HepG2 (cell line): ENCODE results near the gene NFKBIA. TPM values are rescaled to one million over a fixed set of nuclear protein-coding genes. Genes with fewer than 3 reads are reported as not detected.

ENCODE experiments used
- GTF3A ChIP-seq: sonication (generic); formaldehyde crosslinking; conservative IDR thresholded peaks from 2 replicates; pipeline ENCODE4 v1.4.0; 2020; ENCODE audit warnings: mild to moderate bottlenecking, missing genetic modification reagents
- HNRNPK ChIP-seq: fragments of 200-400 bp; formaldehyde crosslinking; IDR thresholded peaks from 2 replicates; pipeline ENCODE4 v1.6.1; 2018; ENCODE audit warnings: low read length, low read depth, moderate library complexity, mild to moderate bottlenecking; ENCODE audit not compliant: poor library complexity, severe bottlenecking
- PAWR ChIP-seq: sonication (generic); formaldehyde crosslinking; IDR thresholded peaks from 2 replicates; pipeline ENCODE4 v1.4.0; 2020; ENCODE audit warnings: missing genetic modification reagents, mild to moderate bottlenecking, borderline replicate concordance
- TBX2 ChIP-seq: sonication (generic); formaldehyde crosslinking; IDR thresholded peaks from 2 replicates; pipeline ENCODE4 v1.5.0; 2020; ENCODE audit warnings: missing genetic modification reagents, mild to moderate bottlenecking, borderline replicate concordance
- THRA ChIP-seq: sonication (generic); formaldehyde crosslinking; IDR thresholded peaks from 2 replicates; pipeline ENCODE4 v1.4.0; 2020; ENCODE audit warnings: missing genetic modification reagents, borderline replicate concordance
- ZFX ChIP-seq: sonication (generic); formaldehyde crosslinking; IDR thresholded peaks from 2 replicates; pipeline ENCODE4 v1.4.0; 2020; ENCODE audit warnings: mild to moderate bottlenecking, low read depth, missing genetic modification reagents, moderate library complexity
- ZNF34 ChIP-seq: sonication (generic); formaldehyde crosslinking; IDR thresholded peaks from 2 replicates; pipeline ENCODE4 v1.4.0; 2020; ENCODE audit warnings: mild to moderate bottlenecking, missing genetic modification reagents, borderline replicate concordance
- ZNF431 ChIP-seq: sonication (generic); formaldehyde crosslinking; IDR thresholded peaks from 2 replicates; pipeline ENCODE4 v1.9.0; 2022; ENCODE audit warnings: missing genetic modification reagents, low read depth, mild to moderate bottlenecking, borderline replicate concordance
- polyA plus RNA-seq, 8 experiments: library from polyadenylated mRNA; depleted of rRNA in 3 of 8; stranded (reverse) in 7 of 8; unstranded in 1 of 8; fragments of >200 nt; fragmentation: Illumina TruSeq in 4 of 8; extraction: Trizol in 4 of 8; gene quantifications; 2 replicates each; pipeline versions ENCODE4 v1.2.1 to v1.2.3, GENCODE V29; 2011 to 2016; ENCODE audit warnings: low read depth in 4 of 8, missing spikeins in 1 of 8, mixed read lengths in 1 of 8; ENCODE audit not compliant: insufficient read depth in 1 of 8
- total RNA-seq, 5 experiments: library from RNA; depleted of rRNA; stranded (reverse); fragments of >200 nt; fragmentation: Illumina TruSeq; extraction: Trizol; gene quantifications; 2 replicates each; pipeline ENCODE4 v1.2.3, GENCODE V29; 2016; ENCODE audit warnings: low read depth in 1 of 5
- TF ChIP-seq, protein P1 (sequence below): sonication (generic); formaldehyde crosslinking; IDR thresholded peaks from 2 replicates; pipeline ENCODE4 v1.4.0; 2020; ENCODE audit warnings: missing genetic modification reagents
- TF ChIP-seq, protein P2 (sequence below): sonication (generic); formaldehyde crosslinking; IDR thresholded peaks from 2 replicates; pipeline ENCODE4 v1.8.0; 2022; ENCODE audit warnings: missing genetic modification reagents, mild to moderate bottlenecking, moderate library complexity, borderline replicate concordance
- TF ChIP-seq, protein P3 (sequence below): sonication (generic); formaldehyde crosslinking; IDR thresholded peaks from 2 replicates; pipeline ENCODE4 v1.8.0; 2022; ENCODE audit warnings: mild to moderate bottlenecking, missing genetic modification reagents, borderline replicate concordance

Gene NFKBIA
- total and polyA plus RNA-seq, 2 of the 13 experiments (the other 11 are each of a cell fraction or from before 2014, with no cell fraction given), result 197 to 319 TPM

DNA sequence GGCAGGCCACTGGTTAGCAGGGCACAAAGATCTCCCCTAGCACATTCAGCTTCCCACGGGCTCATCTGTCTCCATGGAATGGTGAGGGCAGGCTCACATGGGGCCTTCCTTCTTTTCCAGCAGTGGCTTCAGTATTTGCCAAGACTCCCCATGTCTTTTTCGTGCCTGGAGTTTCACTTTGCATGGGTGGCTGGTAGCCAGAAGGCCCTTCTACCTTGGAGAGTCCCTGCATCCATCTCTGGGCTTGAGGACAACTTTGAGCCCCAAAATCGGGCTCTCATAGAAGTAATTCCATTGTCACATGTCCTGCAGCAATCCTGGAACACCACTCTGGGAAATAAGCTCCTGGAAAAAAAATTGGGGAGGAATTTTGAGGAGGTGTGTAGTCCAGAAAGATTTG is 42.1 kb downstream of the NFKBIA start (continued):
- TF ChIP-seq, protein P1, sequence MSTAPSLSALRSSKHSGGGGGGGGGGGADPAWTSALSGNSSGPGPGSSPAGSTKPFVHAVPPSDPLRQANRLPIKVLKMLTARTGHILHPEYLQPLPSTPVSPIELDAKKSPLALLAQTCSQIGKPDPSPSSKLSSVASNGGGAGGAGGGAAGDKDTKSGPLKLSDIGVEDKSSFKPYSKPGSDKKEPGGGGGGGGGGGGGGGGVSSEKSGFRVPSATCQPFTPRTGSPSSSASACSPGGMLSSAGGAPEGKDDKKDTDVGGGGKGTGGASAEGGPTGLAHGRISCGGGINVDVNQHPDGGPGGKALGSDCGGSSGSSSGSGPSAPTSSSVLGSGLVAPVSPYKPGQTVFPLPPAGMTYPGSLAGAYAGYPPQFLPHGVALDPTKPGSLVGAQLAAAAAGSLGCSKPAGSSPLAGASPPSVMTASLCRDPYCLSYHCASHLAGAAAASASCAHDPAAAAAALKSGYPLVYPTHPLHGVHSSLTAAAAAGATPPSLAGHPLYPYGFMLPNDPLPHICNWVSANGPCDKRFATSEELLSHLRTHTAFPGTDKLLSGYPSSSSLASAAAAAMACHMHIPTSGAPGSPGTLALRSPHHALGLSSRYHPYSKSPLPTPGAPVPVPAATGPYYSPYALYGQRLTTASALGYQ (CRISPR knock-in tag), result no peak
- TF ChIP-seq ZNF34, result 0 out of 2 replicates have a peak, but pooled peaks have one; percentile 18
- no peak for TF ChIP-seq GTF3A (CRISPR knock-in tag)
- TF ChIP-seq ZNF431 (CRISPR knock-in tag), result no peak
- TF ChIP-seq PAWR (CRISPR knock-in tag), result no peak
- 0 out of 2 replicates have a peak, but pooled peaks have one; percentile 19 for TF ChIP-seq ZFX (CRISPR knock-in tag)
- no peak for TF ChIP-seq THRA
- TF ChIP-seq, protein P2, sequence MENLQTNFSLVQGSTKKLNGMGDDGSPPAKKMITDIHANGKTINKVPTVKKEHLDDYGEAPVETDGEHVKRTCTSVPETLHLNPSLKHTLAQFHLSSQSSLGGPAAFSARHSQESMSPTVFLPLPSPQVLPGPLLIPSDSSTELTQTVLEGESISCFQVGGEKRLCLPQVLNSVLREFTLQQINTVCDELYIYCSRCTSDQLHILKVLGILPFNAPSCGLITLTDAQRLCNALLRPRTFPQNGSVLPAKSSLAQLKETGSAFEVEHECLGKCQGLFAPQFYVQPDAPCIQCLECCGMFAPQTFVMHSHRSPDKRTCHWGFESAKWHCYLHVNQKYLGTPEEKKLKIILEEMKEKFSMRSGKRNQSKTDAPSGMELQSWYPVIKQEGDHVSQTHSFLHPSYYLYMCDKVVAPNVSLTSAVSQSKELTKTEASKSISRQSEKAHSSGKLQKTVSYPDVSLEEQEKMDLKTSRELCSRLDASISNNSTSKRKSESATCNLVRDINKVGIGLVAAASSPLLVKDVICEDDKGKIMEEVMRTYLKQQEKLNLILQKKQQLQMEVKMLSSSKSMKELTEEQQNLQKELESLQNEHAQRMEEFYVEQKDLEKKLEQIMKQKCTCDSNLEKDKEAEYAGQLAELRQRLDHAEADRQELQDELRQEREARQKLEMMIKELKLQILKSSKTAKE (CRISPR knock-in tag), result no peak
- TF ChIP-seq HNRNPK, result no peak
- TF ChIP-seq, protein P3, sequence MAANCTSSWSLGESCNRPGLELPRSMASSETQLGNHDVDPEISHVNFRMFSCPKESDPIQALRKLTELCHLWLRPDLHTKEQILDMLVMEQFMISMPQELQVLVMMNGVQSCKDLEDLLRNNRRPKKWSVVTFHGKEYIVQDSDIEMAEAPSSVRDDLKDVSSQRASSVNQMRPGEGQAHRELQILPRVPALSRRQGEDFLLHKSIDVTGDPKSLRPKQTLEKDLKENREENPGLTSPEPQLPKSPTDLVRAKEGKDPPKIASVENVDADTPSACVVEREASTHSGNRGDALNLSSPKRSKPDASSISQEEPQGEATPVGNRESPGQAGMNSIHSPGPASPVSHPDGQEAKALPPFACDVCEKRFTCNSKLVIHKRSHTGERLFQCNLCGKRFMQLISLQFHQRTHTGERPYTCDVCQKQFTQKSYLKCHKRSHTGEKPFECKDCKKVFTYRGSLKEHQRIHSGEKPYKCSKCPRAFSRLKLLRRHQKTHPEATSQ (CRISPR knock-in tag), result no peak
- no peak for TF ChIP-seq TBX2 (CRISPR knock-in tag)
